Measurements from ENCODE around the gene CFAP91.

Gene CFAP91

GRCh38 chr3:119669906-119670570 lies 32.8 kb upstream of the CFAP91 start:
- DNase-seq (ENCODE audit: low read depth, low spot score) = no peak
- no peak for TF ChIP-seq CTCF (IDR thresholded peaks at IDR 0.05; ENCODE audit: low read depth, low read length)
- in situ Hi-C loops (cut with HindIII; ENCODE audit: low sequenced_read_pairs) = no loop called here
- no peak overlapping the region for H3K4me3 ChIP-seq (ENCODE audit: low read depth, low read length)

- in situ Hi-C loops (cut with HindIII; ENCODE audit: low sequenced_read_pairs) = no loop called here
- DNase-seq (ENCODE audit: low read depth, low spot score) = no peak
- TF ChIP-seq CTCF (IDR thresholded peaks at IDR 0.05; ENCODE audit: low read depth, low read length) = no peak
- no peak overlapping the region for H3K4me3 ChIP-seq (ENCODE audit: low read depth, low read length)
These were observed 30.0 kb upstream of the CFAP91 start for GRCh38 chr3:119672776-119673175.

- in situ Hi-C loops (cut with HindIII; ENCODE audit: low sequenced_read_pairs) = no loop called here
- TF ChIP-seq CTCF (IDR thresholded peaks at IDR 0.05; ENCODE audit: low read depth, low read length) = no peak
- no peak overlapping the region for H3K4me3 ChIP-seq (ENCODE audit: low read depth, low read length)
- DNase-seq (ENCODE audit: low read depth, low spot score) = no peak
These were observed 28.9 kb upstream of the CFAP91 start for GRCh38 chr3:119673875-119674274.

GRCh38 chr3:119675188-119675874 lies 27.5 kb upstream of the CFAP91 start:
- TF ChIP-seq CTCF (IDR thresholded peaks at IDR 0.05; ENCODE audit: low read depth, low read length) = no peak
- no peak for DNase-seq (ENCODE audit: low read depth, low spot score)
- no peak overlapping the region for H3K4me3 ChIP-seq (ENCODE audit: low read depth, low read length)
- in situ Hi-C loops (cut with HindIII; ENCODE audit: low sequenced_read_pairs) = no loop called here

- peak overlapping the region; percentile 67 for H3K4me3 ChIP-seq (ENCODE audit: low read depth, low read length)
- in situ Hi-C loops (cut with HindIII; ENCODE audit: low sequenced_read_pairs) = no loop called here
- no peak for TF ChIP-seq CTCF (IDR thresholded peaks at IDR 0.05; ENCODE audit: low read depth, low read length)
- no peak for DNase-seq (ENCODE audit: low read depth, low spot score)
These were observed 26.8 kb upstream of the CFAP91 start for GRCh38 chr3:119676020-119676419.

- no peak for TF ChIP-seq CTCF (IDR thresholded peaks at IDR 0.05; ENCODE audit: low read depth, low read length)
- peak; percentile 95 for DNase-seq (ENCODE audit: low read depth, low spot score)
- H3K4me3 ChIP-seq (ENCODE audit: low read depth, low read length) = peak within 1 kb of the TSS; percentile 67
- in situ Hi-C loops (cut with HindIII; ENCODE audit: low sequenced_read_pairs) = no loop called here
These were observed 25.8 kb upstream of the CFAP91 start, which contains the start of gene COX17 for GRCh38 chr3:119676771-119677640. Gene COX17, minus strand, starts transcription at chr3:119677406. Its CDS starts 96 bp downstream, at chr3:119677310.

All from astrocyte of the spinal cord (primary cell).